CD4-positive, alpha-beta T cell treated with Interleukin-21 for 1 hour (primary cell): ENCODE data around the gene CDHR4.
"Not testable (repeated sequence)": the region's sequence is repeated elsewhere in the genome, so short reads cannot be mapped to it uniquely, and the experiment has no call there.

ENCODE experiments used
- DNase-seq: peaks from one replicate; pipeline ENCODE4 v3.0.0-alpha.2; 2020

Gene CDHR4

GRCh38 chr3:49803465-49804140 is 3.9 kb upstream of the CDHR4 start:
- DNase-seq, result peak; percentile 40

DNA sequence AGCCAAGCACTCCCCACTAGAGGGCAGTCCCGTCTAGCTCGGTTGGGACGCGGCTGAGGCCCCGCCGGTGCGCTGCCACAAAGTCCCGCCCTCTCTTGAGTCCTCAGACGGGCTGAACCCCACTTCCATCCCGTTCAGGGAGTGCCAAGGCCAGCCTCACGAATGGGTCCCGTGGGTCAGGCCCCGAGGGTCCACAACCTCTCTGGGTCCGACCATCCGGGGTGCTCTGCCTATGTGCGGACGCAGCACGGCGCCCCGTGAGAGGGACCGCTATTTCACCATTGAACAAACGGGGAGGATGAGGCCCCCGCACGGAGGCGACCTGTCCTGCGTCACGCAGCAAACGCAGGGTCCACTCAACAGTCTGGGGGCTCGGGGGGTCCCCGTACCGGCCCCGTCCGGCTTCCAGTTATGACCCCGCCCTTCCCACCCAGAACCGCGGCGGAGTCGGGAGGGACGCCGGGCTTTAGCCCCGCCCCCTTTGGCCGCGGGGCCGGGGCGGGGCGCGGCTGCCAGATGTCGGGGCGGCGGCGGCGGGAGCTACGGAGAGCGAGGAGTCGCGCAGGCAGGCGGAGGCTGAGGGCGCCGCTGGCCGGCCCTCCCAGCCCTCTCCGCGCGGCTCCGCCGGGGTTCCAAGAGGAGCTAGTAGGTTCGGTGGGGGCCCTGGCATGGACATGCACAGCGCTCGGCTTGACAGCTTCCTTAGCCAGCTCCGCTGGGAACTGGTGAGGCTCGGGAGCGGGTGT is 3.2 kb upstream of the CDHR4 start, which contains the start of gene INKA1:
Gene INKA1 (plus strand): TSS at position 543 of the 746 bp plus-strand sequence. CDS start 132 bp downstream, at position 675.
- DNase-seq, result peak; percentile 89

DNA sequence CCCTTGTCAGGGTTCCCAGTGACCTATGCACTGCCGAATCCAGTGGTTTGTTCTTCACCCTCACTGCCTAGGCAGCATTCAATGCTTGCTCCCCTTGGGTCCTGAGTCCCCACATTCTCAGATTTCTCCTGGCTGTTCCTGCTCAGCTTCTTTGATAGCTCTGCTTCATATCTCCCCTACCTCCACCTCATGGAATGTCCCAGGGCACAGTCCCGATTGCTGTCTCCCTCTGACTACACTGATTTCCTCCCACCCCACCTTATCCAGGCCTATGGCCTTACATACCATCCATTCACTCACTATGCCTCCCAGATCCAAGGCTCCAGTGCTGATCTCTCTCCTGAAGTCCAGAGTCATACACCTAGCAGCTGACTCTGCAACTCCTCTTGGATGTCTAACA is 1.5 kb upstream of the CDHR4 start:
- no peak for DNase-seq

DNA sequence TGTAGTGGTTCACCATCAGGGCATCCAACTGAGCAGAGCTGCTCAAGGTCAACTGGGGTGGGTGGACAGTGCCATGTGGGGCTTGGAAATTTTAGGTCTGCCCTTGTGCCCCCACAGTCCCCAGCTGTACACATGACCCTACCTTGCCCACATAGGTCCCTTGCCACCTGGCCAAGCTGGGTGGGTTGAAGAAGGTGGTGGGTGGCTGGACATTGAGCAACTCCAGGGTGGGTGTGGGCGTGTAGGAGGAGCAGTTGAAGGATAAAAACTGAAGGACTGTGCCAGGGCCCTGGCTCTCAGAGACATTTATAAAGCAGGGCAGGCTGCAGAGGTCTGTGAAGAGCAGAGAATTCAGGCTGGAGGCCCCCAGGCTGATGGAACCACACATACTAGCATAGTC is 568 bp downstream of the CDHR4 start:
- no peak for DNase-seq

- no peak for DNase-seq
Observed at GRCh38 chr3:49794926-49795905, 4.5 kb downstream of the CDHR4 start.

GRCh38 chr3:49794431-49794830 is 5.2 kb downstream of the CDHR4 start:
- no peak for DNase-seq

GRCh38 chr3:49793486-49794085 is 6.1 kb downstream of the CDHR4 start:
- DNase-seq, result no peak

GRCh38 chr3:49792371-49793150 is 7.1 kb downstream of the CDHR4 start:
- no peak for DNase-seq

- DNase-seq, result no peak
Observed at GRCh38 chr3:49791571-49791970, 8.1 kb downstream of the CDHR4 start.

DNA sequence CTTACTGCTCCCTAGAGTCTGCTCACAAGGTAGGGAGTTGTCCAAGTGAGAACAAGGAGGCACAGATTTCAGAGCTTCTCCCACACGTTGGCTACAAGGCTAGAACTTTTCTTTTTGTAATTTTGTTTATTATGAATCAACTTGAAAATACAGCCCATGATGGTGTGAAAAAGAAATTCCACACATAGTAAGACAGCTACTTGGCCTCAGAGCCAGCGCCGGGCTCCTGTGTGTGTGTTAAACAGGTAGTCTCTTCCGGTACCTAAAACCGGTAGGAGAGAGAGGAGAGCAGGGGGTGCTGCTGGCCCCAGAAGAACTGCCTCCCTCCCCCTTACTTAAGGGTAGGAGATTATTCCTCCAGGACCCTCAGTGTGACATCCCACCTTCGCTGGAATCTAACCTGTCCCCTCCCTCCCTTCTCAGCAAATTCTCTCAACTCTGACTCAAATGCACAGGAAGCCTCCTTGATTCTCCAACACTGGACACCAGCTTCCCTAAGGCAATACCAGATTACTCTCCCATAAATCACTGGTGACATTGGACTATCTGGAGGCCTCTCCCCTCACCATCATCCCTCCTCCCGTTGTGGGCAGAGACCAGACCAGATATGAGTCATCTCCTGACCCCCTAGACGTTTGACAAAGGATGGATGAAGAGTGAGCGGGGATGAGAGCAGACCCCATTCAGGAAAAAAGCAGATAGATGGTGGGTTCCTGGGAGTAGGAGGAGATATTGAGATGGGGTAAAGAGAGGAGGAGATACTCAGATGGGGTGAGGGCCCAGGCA is 8.9 kb downstream of the CDHR4 start:
- no peak for DNase-seq

GRCh38 chr3:49788056-49788455 is 11.6 kb downstream of the CDHR4 start:
- no peak for DNase-seq

DNA sequence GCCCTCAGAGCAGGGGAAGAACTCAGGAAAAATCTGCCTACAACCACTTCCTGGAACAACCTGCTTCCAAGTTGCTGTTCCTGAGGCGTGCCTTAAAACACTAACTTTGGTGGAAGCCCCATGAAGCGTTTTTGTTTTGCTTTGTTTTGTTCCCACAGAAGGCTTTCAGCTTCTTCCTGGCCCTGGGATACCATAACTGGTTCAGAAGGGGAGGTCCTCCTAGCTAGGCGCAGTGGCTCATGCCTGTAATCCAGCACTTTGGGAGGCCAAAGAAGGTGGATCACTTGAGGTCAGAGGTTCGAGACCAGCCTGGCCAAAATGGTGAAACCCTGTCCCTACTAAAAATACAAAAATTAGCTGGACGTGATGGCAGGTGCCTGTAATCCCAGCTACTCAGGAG is 12.1 kb downstream of the CDHR4 start:
- no peak for DNase-seq

GRCh38 chr3:49787182-49787464 is 12.6 kb downstream of the CDHR4 start:
- DNase-seq, result no peak

DNA sequence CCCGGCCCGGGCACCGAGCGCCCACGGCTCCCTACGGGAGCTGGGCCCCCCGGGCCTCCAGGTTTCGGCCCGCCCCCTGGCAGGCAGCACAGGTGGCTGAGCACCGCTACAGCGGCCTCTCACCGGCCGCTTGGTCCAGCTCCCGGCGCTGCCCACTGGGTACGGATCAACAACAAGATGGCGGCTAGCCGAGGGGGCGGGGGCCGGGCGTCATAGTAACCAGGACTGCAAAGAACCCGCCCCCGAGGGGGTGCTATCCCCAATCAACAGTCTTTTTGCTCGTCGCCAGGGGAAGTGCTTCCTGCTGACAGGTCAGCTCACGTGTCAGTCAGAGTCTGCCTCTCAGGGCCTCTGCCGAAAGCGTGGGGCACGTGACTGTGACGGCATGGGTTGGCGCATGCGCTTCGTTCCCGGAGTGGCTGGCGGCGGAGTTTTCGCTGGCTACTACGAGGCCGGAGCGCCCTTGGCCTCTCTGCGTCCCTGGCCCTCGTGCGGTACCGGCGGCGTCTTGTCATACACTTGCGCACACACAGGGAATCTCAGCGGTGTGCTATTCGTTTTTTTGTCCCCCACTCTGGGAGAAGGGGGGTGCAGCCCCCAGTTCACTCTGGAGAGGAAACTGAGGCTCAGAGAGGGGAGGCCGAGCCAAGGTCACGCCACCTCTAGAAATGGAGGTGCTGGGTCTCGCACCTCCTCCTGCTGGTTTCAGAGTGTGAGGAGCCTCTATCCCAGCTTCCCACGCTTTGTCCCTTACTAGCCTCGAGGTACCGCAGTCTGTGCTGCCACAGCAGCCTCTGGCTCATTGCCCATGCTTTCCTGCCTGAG is 13.1 kb downstream of the CDHR4 start, which contains the start of gene IP6K1:
Gene IP6K1 (minus strand): TSS at position 186 of the 825 bp plus-strand sequence. CDS start 38,502 bp downstream, outside the sequence.
- peak; percentile 100 for DNase-seq

GRCh38 chr3:49785565-49786356 is 13.9 kb downstream of the CDHR4 start:
- DNase-seq, result peak; percentile 27

DNA sequence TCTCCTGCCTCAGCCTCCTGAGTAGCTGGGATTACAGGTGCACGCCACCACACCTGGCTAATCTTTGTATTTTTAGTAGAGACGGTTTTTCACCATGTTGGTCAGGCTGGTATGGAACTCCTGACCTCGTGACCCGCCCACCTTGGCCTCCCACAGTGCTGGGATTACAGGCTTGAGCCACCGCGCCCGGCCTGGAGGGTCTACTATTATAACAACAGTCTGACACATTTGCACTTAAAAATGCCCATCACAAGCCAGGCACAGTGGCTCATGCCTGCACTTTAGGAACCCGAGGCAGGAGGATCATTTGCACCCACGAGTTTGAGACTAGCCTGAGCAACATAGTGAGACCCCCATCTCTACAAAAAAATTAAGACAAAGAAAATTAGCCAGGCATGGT is 17.4 kb downstream of the CDHR4 start:
- not testable (repeated sequence) for DNase-seq

- DNase-seq, result no peak
Observed at GRCh38 chr3:49781415-49782199, 18.1 kb downstream of the CDHR4 start.

DNA sequence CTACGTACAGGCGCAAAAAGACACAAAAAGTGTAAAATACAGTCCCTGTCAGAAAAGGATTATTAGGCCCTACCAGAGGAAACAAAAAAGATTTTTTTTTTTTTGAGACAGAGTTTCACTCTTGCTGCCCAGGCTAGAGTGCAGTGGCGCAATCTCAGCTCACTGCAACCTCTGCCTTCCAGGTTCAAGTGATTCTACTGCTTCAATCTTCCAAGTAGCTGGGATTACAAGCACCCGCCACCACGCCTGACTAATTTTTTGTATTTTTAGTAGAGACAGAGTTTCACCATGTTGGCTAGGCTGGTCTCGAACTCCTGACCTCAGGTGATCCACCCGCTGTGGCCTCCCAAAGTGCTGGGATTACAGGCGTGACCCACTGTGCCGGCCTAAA is 18.7 kb downstream of the CDHR4 start:
- DNase-seq, result not testable (repeated sequence)
